Large intestine (tissue), 12 donors: ENCODE data around the gene CLEC2L. TPM values are rescaled to one million over a fixed set of nuclear protein-coding genes. Genes with fewer than 3 reads are reported as not detected.

ENCODE experiments used
- DNase-seq, 2 donors: peaks; one replicate each; pipeline versions ENCODE4 v3.0.0 to v3.0.0-alpha.2; 2013
- H3K27ac ChIP-seq: one replicate; pipeline ENCODE4 v1.5.1; 2013; ENCODE audit warnings: low read length
- H3K27me3 ChIP-seq: 2 replicates; pipeline ENCODE4 v1.6.1; 2013; ENCODE audit warnings: low read length; ENCODE audit not compliant: control insufficient read depth, insufficient read depth
- H3K36me3 ChIP-seq: 2 replicates; pipeline ENCODE4 v1.6.1; 2013; ENCODE audit warnings: low read length; ENCODE audit not compliant: control insufficient read depth, insufficient read depth
- H3K4me1 ChIP-seq: one replicate; pipeline ENCODE4 v1.6.1; 2013; ENCODE audit warnings: low read length; ENCODE audit not compliant: control insufficient read depth, insufficient read depth
- H3K4me3 ChIP-seq: one replicate; pipeline ENCODE4 v1.5.1; 2013; ENCODE audit warnings: low read length
- H3K9me3 ChIP-seq: one replicate; pipeline ENCODE4 v1.6.1; 2013; ENCODE audit warnings: mild to moderate bottlenecking, low read depth, low read length, moderate library complexity; ENCODE audit not compliant: control insufficient read depth
- WGBS: methylation state at CpG from one replicate; pipeline ENCODE4 v1.1.5; 2013; ENCODE audit warnings: low lambda C conversion rate; ENCODE audit not compliant: insufficient coverage; 5-methylcytosine and 5-hydroxymethylcytosine counted together
- long read RNA-seq, 11 donors: transcript quantifications; one replicate each; lab custom pipeline, GENCODE V29; 2026
- polyA plus RNA-seq: library from polyadenylated mRNA; unstranded; fragments of 120-200 nt; gene quantifications from one replicate; pipeline ENCODE4 v1.2.1, GENCODE V29; 2013

Gene CLEC2L
- 1.5 TPM for polyA plus RNA-seq
- long read RNA-seq, donor 1 = 0 reads
- long read RNA-seq, donor 2 = 0 reads
- long read RNA-seq, donor 3, partial matches to known transcripts = 0 of 2 reads
- long read RNA-seq, donor 3, other reads (novel, unspliced or antisense) = 0 of 2 reads
- long read RNA-seq, donor 4 = 0 reads
- long read RNA-seq, donor 5, partial matches to known transcripts = 0 of 2 reads
- long read RNA-seq, donor 5, other reads (novel, unspliced or antisense) = 0 of 2 reads
- long read RNA-seq, donor 6, partial matches to known transcripts = 0 of 1 reads
- long read RNA-seq, donor 6, other reads (novel, unspliced or antisense) = 0 of 1 reads
- long read RNA-seq, donor 7, partial matches to known transcripts = 0 of 1 reads
- long read RNA-seq, donor 7, other reads (novel, unspliced or antisense) = 0 of 1 reads
- long read RNA-seq, donor 8, partial matches to known transcripts = 0 of 1 reads
- long read RNA-seq, donor 8, other reads (novel, unspliced or antisense) = 0 of 1 reads
- long read RNA-seq, donor 9 = 0 reads
- long read RNA-seq, donor 10, partial matches to known transcripts = 0 of 1 reads
- long read RNA-seq, donor 10, other reads (novel, unspliced or antisense) = 0 of 1 reads
- long read RNA-seq, donor 11, partial matches to known transcripts = 0 of 2 reads
- long read RNA-seq, donor 11, other reads (novel, unspliced or antisense) = 0 of 2 reads

GRCh38 chr7:139523199-139523941, at the start of gene CLEC2L:
CLEC2L (plus strand) TSS chr7:139523685; CDS start chr7:139523928, 243 bp downstream.
- no peak for DNase-seq
- no CpG with 5 or more reads among the region's 75 CpGs for WGBS
- no peaks in the 10 kb centered on the region for H3K9me3 ChIP-seq

GRCh38 chr7:139476139-139476538, 47.3 kb upstream of the CLEC2L start:
- H3K36me3 ChIP-seq = no peaks in the 10 kb centered on the region
- no peaks in the 10 kb centered on the region for H3K4me1 ChIP-seq
- DNase-seq = no peak
- H3K4me3 ChIP-seq = no peak overlapping the region
- H3K9me3 ChIP-seq = peaks cover 8% of the 10 kb centered on the region
- no peak overlapping the region for H3K27ac ChIP-seq
- 80% methylated on average over 1 of the region's 8 CpGs for WGBS
- peaks cover 8% of the 10 kb centered on the region for H3K27me3 ChIP-seq

More at GRCh38 chr7:139523199-139523941, at the start of gene CLEC2L:
- no peaks in the 10 kb centered on the region for H3K4me1 ChIP-seq
- H3K36me3 ChIP-seq = no peaks in the 10 kb centered on the region
- no peak within 1 kb of the TSS for H3K4me3 ChIP-seq
- H3K27me3 ChIP-seq = peaks cover 54% of the 10 kb centered on the region
- no peak within 1 kb of the TSS for H3K27ac ChIP-seq

GRCh38 chr7:139476891-139477290, 46.6 kb upstream of the CLEC2L start:
- WGBS = 60% methylated on average over 1 of the region's 6 CpGs
- Histone ChIP-seq H3K27me3 (peaks cover 16% of the 10 kb centered on the region), H3K36me3 (no peaks in the 10 kb centered on the region), H3K27ac (no peak overlapping the region), H3K4me1 (no peaks in the 10 kb centered on the region), H3K4me3 (no peak overlapping the region), H3K9me3 (peaks cover 8% of the 10 kb centered on the region)
- no peak for DNase-seq

GRCh38 chr7:139479620-139480019, 43.9 kb upstream of the CLEC2L start:
- no CpG with 5 or more reads among the region's 4 CpGs for WGBS
- H3K4me1 ChIP-seq = peaks cover 2% of the 10 kb centered on the region
- H3K9me3 ChIP-seq = peaks cover 5% of the 10 kb centered on the region
- H3K27me3 ChIP-seq = peaks cover 41% of the 10 kb centered on the region
- no peaks in the 10 kb centered on the region for H3K36me3 ChIP-seq
- no peak for DNase-seq
- no peak overlapping the region for H3K27ac ChIP-seq
- no peak overlapping the region for H3K4me3 ChIP-seq

GRCh38 chr7:139481364-139481763, 42.1 kb upstream of the CLEC2L start:
- Histone ChIP-seq H3K27ac (no peak overlapping the region), H3K4me3 (no peak overlapping the region), H3K9me3 (peaks cover 5% of the 10 kb centered on the region), H3K27me3 (peaks cover 45% of the 10 kb centered on the region), H3K36me3 (no peaks in the 10 kb centered on the region), H3K4me1 (peaks cover 2% of the 10 kb centered on the region)
- DNase-seq = no peak
- WGBS = no CpG with 5 or more reads among the region's 4 CpGs

- peaks cover 5% of the 10 kb centered on the region for H3K9me3 ChIP-seq
- no peak overlapping the region for H3K4me3 ChIP-seq
- peaks cover 51% of the 10 kb centered on the region for H3K27me3 ChIP-seq
- H3K36me3 ChIP-seq = no peaks in the 10 kb centered on the region
- H3K4me1 ChIP-seq = peaks cover 2% of the 10 kb centered on the region
- no CpG with 5 or more reads among the region's 8 CpGs for WGBS
- H3K27ac ChIP-seq = no peak overlapping the region
- DNase-seq = no peak
Observed at GRCh38 chr7:139482122-139482521, 41.4 kb upstream of the CLEC2L start.

GRCh38 chr7:139482662-139483466, 40.6 kb upstream of the CLEC2L start:
- Histone ChIP-seq H3K4me3 (no peak overlapping the region), H3K36me3 (no peaks in the 10 kb centered on the region), H3K9me3 (peaks cover 5% of the 10 kb centered on the region), H3K4me1 (peaks cover 2% of the 10 kb centered on the region), H3K27me3 (peaks cover 54% of the 10 kb centered on the region), H3K27ac (no peak overlapping the region)
- WGBS = no CpG with 5 or more reads among the region's 90 CpGs
- peak in 1 of 2 donors; percentile 27 for DNase-seq

- Histone ChIP-seq H3K36me3 (no peaks in the 10 kb centered on the region), H3K4me1 (peaks cover 2% of the 10 kb centered on the region), H3K4me3 (no peak overlapping the region), H3K9me3 (peaks cover 10% of the 10 kb centered on the region), H3K27ac (no peak overlapping the region), H3K27me3 (peaks cover 55% of the 10 kb centered on the region)
- no peak for DNase-seq
- no CpG with 5 or more reads among the region's 5 CpGs for WGBS
Observed at GRCh38 chr7:139487366-139488080, 36.0 kb upstream of the CLEC2L start.

GRCh38 chr7:139488810-139489209, 34.7 kb upstream of the CLEC2L start:
- H3K27ac ChIP-seq = no peak overlapping the region
- peaks cover 43% of the 10 kb centered on the region for H3K27me3 ChIP-seq
- no CpG with 5 or more reads among the region's 4 CpGs for WGBS
- H3K9me3 ChIP-seq = peaks cover 6% of the 10 kb centered on the region
- no peak overlapping the region for H3K4me3 ChIP-seq
- H3K4me1 ChIP-seq = no peaks in the 10 kb centered on the region
- no peaks in the 10 kb centered on the region for H3K36me3 ChIP-seq
- DNase-seq = no peak
